IPS-11a (cell line): Measurements from ENCODE around the gene MAPK8IP2.
"Not testable (repeated sequence)": the region's sequence is repeated elsewhere in the genome, so short reads cannot be mapped to it uniquely, and the experiment has no call there.

Experiments used
- H3K4me3 ChIP-seq: one replicate; pipeline ENCODE4 v1.5.1; 2013; ENCODE audit warnings: low read depth, low read length, control low read depth

Gene MAPK8IP2

DNA sequence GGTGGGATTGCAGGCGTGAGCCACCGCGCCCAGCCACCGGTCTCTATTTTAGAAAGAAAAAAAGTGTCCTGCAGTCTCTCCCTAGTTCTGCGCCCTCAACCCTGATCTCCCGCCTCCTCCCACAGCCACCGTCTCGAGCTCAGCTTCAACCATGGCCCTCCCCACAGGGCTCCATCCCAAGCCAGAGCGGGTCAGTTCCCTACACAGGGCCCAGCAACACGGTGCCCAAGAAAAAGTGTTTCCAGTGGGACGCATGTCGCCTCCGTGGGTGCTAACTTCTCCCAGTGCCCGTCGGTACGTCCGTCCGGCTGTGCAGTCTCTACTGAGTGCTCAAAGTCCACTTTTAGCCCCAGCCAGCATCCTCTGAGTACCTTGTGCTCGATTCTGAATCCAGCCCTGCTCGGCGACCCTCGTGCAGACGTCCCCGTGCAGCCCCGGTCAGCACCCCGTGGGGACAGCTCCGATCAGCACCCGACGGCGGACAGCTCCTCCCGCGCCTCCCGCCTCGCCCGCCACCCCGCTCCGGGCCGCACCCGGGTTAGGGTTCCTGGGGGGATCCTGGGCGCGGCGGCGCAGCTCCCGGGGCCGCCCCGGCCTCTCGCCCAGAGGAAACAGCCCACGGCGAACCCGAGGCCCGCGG, 657 bp upstream of the MAPK8IP2 start:
- H3K4me3 ChIP-seq, result no peak overlapping the region

DNA sequence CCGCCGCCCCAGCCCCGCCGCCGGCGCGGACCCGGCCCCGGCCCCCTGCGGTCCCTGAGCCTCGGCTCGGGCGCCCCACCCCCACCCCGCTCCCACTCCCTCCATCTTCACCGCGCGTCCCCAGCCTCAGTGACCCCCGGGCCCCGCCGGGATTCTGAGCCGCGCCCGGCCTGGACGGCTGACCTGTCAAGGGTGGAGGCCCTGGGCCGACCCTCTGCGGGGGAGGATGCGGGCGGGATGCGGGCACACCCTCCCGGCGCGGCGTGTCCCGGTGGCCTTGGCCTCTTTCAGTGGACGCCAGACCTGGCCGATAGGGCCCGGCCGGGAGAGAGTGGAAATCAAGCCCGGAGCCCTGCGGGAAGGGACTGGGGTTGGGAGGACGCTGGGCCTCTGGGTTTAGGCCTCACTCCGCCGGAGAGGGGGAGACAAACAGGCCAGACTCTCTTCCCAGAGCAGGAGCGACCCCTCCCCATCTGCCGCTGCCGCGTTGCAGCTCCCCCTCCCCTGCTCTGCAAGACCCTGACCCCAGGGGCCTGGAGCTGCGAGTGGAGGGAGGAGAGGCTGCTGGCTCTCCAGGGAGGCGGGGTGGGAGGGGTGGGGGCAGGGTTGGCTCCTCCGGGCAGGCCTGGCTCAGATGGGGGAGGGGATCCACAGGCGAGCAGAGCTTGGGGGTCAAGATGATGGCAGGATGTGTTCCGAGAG, 525 bp downstream of the MAPK8IP2 start:
- H3K4me3 ChIP-seq, result peak overlapping the region; percentile 6

DNA sequence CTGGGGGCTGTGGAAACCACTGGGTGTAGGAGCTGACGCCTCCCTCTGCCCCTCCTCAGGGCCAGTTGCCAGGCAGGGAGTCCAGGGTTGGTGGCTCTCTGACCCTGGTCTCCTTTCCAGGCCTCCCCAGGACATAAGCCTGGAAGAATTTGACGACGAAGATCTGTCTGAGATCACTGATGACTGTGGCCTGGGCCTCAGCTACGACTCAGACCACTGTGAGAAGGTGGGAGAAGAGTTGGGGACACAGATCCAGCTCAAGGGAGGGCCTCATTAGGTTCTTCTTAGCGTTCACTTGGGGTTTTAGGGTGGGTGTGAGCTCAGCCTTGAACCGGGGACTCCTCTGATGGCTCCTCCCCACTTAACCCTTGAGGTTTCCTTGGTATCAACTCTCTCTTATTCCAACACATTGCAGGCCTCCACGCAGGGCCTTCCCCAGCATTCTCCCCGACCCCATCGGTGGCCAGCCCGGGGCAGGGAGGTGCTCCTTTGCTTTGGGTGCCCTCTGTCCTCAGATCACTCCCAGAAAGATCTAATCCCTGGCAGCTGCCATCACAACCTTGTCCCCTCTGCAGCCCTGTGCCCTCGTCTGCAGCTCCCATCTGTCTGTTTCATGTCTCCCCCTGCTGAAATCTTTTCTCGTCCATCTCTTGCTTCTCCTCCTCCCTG, 1.2 kb downstream of the MAPK8IP2 start:
- no peak overlapping the region for H3K4me3 ChIP-seq

DNA sequence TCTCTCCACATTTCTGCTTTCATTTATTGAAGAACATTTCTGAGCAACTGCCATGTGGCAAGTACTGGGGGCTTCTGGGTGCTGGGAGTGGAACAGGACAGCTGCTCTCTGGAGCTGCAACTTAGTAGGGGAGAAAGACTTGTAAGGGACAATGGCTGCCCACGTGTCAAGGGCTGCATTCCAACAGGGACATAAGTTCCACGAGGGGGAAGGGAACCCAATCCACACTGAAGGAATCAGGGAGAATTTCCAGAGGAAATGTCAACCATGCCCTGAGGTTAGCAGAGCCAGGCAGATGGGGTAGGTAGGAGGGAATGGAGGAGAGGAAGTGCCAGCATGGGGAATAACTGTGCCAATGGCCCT, 1.7 kb downstream of the MAPK8IP2 start:
- no peak overlapping the region for H3K4me3 ChIP-seq

DNA sequence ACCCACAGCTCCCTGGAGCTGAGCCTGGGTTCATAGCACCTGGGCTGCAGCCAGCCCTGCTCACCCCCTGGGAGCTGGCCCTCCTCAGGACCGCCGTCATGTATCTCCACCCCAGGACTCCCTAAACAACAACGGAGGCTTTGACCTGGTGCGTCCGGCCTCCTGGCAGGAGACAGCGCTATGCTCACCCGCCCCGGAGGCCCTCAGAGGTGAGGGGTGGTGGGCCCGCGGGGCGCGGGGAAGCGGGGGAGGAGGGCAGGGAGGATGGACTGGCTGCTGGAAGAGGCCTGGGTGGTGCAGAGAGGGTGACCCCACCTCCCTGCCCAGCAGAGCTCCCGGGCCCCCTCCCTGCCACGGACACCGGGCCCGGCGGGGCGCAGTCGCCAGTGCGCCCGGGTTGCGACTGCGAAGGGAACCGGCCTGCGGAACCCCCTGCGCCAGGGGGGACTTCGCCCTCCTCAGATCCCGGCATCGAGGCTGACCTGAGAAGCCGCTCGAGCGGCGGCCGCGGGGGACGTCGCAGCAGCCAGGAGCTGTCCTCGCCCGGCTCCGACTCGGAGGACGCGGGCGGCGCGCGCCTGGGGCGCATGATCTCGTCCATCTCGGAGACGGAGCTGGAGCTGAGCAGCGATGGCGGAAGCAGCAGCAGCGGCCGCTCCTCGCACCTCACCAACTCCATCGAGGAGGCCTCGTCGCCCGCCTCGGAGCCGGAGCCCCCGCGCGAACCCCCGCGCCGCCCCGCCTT, 3.1 kb downstream of the MAPK8IP2 start:
- no peak overlapping the region for H3K4me3 ChIP-seq

DNA sequence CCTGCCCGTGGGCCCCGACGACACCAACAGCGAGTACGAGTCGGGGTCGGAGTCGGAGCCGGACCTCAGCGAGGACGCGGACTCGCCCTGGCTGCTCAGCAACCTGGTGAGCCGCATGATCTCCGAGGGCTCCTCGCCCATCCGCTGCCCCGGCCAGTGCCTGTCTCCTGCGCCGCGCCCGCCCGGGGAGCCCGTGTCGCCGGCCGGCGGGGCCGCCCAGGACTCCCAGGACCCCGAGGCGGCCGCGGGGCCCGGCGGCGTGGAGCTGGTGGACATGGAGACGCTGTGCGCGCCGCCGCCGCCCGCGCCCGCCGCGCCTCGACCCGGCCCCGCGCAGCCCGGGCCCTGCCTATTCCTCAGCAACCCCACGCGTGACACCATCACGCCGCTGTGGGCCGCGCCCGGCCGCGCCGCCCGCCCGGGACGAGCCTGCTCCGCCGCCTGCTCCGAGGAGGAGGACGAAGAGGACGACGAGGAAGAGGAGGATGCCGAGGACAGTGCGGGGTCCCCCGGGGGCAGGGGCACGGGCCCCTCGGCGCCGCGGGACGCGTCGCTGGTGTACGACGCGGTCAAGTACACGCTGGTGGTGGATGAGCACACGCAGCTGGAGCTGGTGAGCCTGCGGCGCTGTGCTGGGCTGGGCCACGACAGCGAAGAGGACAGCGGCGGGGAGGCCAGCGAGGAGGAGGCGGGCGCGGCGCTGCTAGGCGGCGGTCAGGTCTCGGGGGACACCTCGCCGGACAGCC, 3.8 kb downstream of the MAPK8IP2 start:
- no peak overlapping the region for H3K4me3 ChIP-seq

DNA sequence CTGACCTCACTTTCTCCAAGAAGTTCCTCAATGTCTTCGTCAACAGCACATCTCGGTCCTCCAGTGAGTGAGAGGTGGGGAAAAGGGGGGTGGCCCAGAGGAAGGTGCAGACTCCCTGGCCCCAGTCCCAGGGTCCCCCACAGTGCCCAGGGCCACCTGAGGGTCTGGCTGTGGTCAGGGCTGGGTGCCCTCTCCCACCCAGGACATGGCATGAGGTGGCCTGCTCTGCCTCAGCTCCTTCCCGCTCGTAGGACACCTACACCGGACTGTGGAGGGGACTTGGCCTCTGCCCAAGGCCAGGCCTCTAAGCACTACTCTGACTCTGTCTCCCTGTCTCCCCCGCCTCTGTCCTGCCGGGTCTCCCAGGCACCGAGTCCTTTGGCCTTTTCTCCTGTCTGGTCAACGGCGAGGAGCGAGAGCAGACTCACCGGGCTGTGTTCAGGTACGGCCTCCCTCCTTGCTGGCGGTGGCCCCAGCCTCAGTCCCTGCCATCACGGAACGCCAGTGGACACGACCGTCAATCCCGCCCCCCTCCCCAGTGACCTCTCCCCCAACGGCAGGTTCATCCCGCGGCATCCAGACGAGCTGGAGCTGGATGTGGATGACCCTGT, 4.5 kb downstream of the MAPK8IP2 start:
- no peak overlapping the region for H3K4me3 ChIP-seq

DNA sequence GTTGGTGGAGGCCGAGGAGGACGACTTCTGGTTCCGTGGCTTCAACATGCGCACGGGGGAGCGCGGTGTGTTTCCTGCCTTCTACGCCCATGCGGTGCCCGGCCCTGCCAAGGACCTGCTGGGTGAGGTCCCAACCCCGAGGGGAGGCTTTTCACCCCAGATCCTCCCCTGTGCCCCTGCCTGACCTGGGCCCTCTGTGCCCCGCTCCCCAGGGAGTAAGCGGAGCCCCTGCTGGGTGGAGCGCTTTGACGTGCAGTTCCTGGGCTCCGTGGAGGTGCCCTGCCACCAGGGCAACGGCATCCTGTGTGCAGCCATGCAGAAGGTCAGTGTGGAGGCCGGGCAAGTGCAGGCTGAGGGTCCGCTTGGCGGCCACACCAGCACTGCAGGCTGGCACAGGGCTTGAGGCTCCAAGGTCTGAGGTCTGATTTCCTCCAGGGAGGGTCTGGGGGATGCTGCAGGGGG, 5.1 kb downstream of the MAPK8IP2 start:
- H3K4me3 ChIP-seq, result no peak overlapping the region

DNA sequence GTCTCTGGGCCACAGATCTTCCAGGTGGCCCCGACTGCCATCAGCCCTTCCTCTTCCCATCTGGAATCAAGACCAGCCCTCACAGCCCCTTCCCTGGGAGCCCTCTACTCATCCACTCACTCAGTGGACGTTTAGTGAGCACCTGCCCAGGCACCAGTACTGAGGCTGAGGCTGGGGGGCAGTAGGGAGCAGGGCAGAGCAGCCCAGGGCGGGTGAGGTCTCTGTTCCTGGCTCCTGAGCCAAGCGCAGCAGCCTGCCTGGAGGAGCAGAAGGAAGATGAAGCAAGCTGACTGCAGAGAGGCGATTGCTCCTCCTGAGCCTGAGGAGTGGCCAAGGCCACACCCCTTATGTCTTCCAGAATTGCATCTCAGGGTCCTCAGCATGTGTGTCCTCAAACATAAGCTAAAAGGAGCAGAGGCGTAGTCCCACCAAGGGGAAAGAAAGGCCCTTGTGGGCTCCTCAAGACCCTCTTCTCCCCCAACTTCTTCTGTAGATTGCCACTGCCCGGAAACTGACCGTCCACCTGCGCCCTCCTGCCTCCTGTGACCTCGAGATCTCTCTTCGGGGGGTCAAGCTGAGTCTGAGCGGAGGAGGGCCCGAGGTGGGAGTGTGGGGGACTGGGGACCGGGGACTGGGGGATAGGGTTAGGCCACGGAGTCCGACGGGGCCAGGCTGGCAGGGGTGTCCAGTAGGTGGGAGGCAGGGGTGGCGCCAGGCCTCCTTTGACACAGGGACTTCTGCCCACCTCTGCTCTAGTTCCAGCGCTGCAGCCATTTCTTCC, 5.8 kb downstream of the MAPK8IP2 start:
- no peak overlapping the region for H3K4me3 ChIP-seq

DNA sequence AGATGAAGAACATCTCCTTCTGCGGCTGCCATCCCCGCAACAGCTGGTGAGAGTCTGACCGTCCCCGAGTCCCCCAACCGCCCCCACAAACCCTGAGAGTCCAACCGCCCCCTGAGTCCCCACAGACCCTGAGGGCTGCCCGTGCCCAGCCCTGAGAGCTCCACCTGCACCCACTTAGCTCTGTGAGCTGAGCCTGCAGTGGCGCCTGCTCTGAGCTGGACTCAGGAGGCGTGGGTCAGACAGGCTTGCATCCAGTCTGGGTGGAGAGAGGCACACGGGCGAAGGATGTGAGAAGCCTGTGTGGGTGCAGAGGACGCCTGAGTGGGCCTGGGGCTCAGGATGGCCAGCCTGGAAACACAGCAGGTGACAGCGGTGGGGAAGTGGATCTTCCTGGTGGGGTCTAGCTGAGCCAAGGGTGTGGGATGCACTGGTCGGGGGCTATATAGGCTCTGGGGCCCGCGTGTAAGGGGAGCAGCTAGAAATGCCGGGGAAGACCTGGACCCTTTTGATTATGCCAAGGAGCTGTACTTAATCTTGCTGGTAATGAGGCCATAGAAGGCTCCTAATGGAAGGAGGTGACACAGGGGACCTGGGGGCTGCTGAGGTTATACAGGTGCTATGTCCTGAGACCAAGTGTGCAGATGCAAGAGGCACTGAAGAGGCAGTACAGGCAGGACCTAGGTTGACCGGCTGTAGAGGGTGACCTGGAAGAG, 6.5 kb downstream of the MAPK8IP2 start:
- H3K4me3 ChIP-seq, result no peak overlapping the region

DNA sequence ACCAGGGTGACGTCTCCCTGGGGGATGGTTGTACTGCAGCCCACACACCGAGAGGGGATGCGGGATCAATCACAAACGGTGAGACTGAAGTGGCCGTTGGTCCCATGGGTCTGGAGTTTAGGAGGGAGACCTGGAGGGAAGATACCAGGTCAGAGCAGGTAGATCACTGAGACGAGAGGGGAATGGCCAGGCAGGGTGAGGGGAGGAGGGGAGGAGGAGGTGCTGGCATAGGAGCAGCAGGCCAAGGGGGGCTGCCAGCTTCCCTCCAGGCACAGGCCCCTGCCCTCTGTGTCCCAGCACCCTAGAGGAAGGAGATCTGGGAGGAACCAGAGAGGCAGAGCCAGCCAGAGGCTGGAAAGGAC, 7.0 kb downstream of the MAPK8IP2 start:
- no peak overlapping the region for H3K4me3 ChIP-seq

DNA sequence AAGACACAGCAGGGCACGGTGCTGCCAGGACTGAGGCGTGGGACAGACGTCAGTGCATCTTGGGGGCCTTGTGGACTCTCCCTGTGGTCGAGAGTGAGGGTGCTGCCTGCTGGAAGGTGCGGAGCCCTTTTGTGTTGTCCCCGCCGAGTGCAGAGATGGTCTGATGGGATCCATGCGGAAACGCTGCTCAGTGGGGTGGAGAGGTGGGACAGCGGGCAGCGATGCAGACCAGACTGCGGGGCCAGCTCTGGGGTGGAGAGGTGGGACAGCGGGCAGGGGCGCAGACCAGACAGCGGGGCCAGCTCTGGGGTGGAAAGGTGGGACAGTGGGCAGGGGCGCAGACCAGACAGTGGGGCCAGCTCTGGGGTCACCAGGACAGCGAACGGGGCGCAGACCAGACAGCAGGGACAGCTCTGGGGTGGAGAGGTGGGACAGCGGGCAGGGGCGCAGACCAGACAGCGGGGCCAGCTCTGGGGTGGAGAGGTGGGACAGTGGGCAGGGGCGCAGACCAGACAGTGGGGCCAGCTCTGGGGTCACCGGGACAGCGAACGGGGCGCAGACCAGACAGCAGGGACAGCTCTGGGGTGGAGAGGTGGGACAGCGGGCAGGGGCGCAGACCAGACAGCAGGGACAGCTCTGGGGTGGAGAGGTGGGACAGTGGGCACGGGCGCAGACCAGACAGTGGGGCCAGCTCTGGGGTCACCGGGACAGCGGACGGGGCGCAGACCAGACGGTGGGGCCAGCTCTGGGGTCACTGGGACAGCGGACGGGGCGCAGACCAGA, 7.7 kb downstream of the MAPK8IP2 start:
- H3K4me3 ChIP-seq, result not testable (repeated sequence)

DNA sequence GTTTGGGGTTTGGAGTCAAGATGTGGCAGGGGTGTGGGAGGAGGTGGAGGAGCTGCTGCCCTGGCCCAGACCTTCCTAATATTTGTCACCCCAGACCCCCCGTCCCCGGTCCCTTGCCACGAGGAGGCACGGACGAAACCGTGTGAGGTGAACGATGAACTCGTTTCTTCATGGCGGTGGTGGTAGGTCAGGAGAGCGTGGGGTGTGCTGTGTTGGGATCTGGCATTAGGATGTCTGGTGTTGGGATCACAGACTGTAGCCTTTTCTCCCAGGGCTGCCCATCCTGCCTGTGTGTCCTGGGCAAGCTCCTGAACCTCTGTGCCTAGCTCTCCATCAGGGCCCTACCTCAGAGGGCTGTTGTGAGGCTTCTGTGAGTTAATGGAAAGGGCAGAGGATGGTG, 8.4 kb downstream of the MAPK8IP2 start:
- H3K4me3 ChIP-seq, result no peak overlapping the region

DNA sequence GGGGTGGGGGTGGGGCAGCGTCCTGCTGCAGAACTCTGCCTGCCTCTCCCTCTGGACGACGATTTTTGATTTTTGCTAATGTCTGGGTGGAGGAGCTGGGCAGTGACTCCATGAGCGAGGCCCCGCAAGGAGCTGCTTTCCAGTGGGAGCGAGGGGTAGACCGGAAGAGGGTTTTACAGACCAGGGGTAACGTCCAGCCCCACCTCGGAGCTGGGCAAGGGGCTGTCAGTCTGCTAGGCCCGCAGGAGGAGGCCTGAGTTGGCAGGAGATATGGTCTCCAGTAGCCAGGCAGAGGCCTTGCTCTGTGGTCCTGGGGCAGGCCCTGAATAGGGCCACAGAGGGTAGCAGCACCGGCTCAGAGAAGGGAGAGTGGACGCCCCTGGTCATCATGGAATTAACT, 9.0 kb downstream of the MAPK8IP2 start:
- no peak overlapping the region for H3K4me3 ChIP-seq

DNA sequence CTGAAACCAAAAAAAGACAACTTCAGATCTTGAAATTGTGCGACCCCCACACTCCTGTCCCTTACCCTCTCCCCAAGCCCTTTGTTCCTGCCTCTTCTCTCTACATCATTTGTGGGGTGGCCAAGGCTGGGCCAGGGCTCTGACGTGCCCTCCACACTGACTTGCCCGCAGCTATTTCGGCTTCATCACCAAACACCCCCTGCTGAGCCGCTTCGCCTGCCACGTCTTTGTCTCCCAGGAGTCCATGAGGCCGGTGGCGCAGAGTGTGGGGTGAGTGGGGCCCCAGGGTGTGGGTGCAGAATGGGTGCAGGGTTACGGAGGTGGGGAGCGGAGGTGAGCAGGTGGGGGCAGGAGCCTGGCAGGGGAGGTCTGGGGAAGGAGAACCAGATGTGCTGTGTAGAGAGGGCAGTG, 9.5 kb downstream of the MAPK8IP2 start:
- no peak overlapping the region for H3K4me3 ChIP-seq

DNA sequence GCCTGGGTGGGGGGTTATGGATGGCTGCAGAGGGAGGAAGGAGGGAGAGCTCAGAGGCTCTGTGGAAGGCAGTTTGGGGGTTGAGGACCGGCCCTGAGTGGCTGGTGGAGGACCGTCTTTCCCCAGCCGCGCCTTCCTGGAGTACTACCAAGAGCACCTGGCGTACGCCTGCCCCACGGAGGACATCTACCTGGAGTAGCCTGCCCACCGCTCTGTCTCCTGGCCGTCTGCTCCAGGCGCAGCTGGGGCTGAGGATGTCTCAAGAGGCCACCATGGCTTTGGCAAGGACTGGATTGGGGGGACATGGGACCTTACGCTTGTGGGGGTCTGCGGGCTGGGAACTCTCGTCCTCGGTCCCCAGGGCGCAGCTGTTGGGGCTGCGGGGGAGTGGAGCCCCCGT, 10.0 kb downstream of the MAPK8IP2 start:
- H3K4me3 ChIP-seq, result no peak overlapping the region

DNA sequence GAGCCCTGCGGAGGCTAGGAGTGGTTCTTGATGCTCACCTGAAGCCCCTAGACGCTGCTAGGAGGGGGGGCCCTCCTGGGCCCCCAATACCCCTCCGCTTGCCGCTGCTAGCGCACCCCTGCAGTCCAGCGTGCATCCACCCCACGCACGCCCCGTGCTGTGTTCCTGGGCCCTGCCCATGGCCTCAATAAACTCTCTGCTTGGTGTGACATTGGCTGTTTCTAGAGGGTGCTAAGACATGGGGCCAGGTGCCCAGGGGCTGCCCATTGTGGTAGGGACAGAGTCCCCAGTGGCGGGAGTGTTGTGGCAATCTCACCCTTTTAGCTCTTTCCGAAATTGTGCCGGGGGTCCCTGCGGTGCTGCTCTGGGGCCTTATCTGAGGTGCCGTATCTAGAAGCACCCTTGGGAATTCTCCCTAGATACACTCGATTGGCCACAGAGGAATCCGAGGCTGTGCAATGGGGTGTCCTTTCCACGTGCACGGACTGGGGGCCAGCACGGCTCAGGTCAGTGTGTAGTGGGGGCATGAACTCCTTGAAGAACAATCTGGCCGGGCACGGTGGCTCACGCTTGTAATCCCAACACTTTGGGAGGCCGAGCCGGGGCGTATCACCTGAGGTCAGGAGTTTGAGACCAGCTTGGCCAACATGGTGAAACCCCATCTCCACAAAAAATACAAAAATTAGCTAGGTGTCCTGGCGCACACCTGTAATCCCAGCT, 10.9 kb downstream of the MAPK8IP2 start:
- H3K4me3 ChIP-seq, result no peak overlapping the region

DNA sequence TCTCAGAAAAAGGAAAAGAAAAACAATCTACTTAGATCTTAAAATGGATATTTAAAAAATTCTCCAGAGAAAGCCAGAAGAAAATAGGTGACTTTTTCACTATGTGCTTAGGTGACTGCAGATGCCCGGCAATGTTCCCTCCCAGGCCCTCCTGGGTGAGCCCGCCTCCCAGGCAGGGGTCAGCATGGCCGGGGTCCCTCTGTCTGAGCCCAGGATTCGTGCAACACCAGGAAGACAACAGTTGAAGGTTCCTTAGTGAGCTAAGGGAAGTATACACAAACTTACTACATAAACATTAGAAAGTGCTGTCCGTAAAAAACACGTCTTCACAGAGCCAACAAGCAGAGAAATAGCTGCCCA, 11.6 kb downstream of the MAPK8IP2 start:
- H3K4me3 ChIP-seq, result no peak overlapping the region
